Right atrium auricular region (tissue), 2 donors: ENCODE data around the gene GABRG3. TPM values are rescaled to one million over a fixed set of nuclear protein-coding genes. Genes with fewer than 3 reads are reported as not detected.

Experiments
- DNase-seq: peaks from one replicate; pipeline ENCODE4 v3.0.0-alpha.2; 2019; ENCODE audit warnings: low spot score
- H3K27ac ChIP-seq, 2 donors: fragments of 200-600 bp; sonication (generic); 1 replicate in 1 of 2; 2 replicates in 1 of 2; pipeline ENCODE4 v1.5.1; 2016 to 2019
- H3K27me3 ChIP-seq, 2 donors: fragments of 200-600 bp; sonication (generic); one replicate each; pipeline versions ENCODE4 v1.5.1 to v1.6.0; 2017 to 2019
- H3K36me3 ChIP-seq: fragments of 200-600 bp; sonication (generic); one replicate; pipeline ENCODE4 v1.5.1; 2016
- H3K4me1 ChIP-seq, 2 donors: fragments of 200-600 bp; sonication (generic); one replicate each; pipeline versions ENCODE4 v1.5.1 to v1.6.0; 2017 to 2019
- H3K4me3 ChIP-seq, 2 donors: fragments of 200-600 bp; sonication (generic); 1 replicate in 1 of 2; 2 replicates in 1 of 2; pipeline ENCODE4 v1.5.1; 2017 to 2019; ENCODE audit warnings: mild to moderate bottlenecking in 1 of 2, moderate library complexity in 1 of 2
- H3K9me3 ChIP-seq, 2 donors: fragments of 200-600 bp; sonication (generic); one replicate each; pipeline ENCODE4 v1.5.1; 2019
- CTCF ChIP-seq, 2 donors: fragments of 200-600 bp; sonication (generic); IDR thresholded peaks; one replicate each; pipeline ENCODE4 v1.5.1; 2019; ENCODE audit warnings: antibody characterized with exemption in 2 of 2
- total RNA-seq, 2 donors: library from RNA; depleted of rRNA; stranded (reverse); fragments of >200 nt; gene quantifications; one replicate each; pipeline ENCODE4 v1.1.0, GENCODE V29; 2016

GABRG3 gene
- total RNA-seq, 2 donors from 2014 or later: not detected

- no peak for DNase-seq
- Histone ChIP-seq H3K9me3 (no peaks in the 10 kb centered on the region), H3K4me1 (no peaks in the 10 kb centered on the region), H3K36me3 (no peaks in the 10 kb centered on the region), H3K4me3 (no peak overlapping the region), H3K27me3 (no peaks in the 10 kb centered on the region), H3K27ac (no peak overlapping the region)
- no peak for TF ChIP-seq CTCF (IDR thresholded peaks at IDR 0.05)
These were observed 381.2 kb downstream of the GABRG3 start for GRCh38 chr15:27352136-27352535.

GRCh38 chr15:27353856-27354255 is 382.9 kb downstream of the GABRG3 start:
- H3K9me3 ChIP-seq: no peaks in the 10 kb centered on the region
- H3K36me3 ChIP-seq: no peaks in the 10 kb centered on the region
- H3K27me3 ChIP-seq: no peaks in the 10 kb centered on the region
- no peak overlapping the region for H3K27ac ChIP-seq
- no peaks in the 10 kb centered on the region for H3K4me1 ChIP-seq
- H3K4me3 ChIP-seq: no peak overlapping the region
- DNase-seq: no peak
- TF ChIP-seq CTCF (IDR thresholded peaks at IDR 0.05): no peak

- Histone ChIP-seq H3K36me3 (no peaks in the 10 kb centered on the region), H3K9me3 (no peaks in the 10 kb centered on the region), H3K27me3 (no peaks in the 10 kb centered on the region), H3K27ac (no peak overlapping the region), H3K4me1 (no peaks in the 10 kb centered on the region), H3K4me3 (no peak overlapping the region)
- no peak for DNase-seq
- peak in 1 of 2 donors; percentile 75 for TF ChIP-seq CTCF (IDR thresholded peaks at IDR 0.05)
These were observed 387.9 kb downstream of the GABRG3 start for GRCh38 chr15:27358751-27359434.

- no peaks in the 10 kb centered on the region for H3K36me3 ChIP-seq
- H3K9me3 ChIP-seq: no peaks in the 10 kb centered on the region
- H3K27me3 ChIP-seq: no peaks in the 10 kb centered on the region
- no peak for DNase-seq
- no peak for TF ChIP-seq CTCF (IDR thresholded peaks at IDR 0.05)
- no peaks in the 10 kb centered on the region for H3K4me1 ChIP-seq
- no peak overlapping the region for H3K4me3 ChIP-seq
- no peak overlapping the region for H3K27ac ChIP-seq
These were observed 388.6 kb downstream of the GABRG3 start for GRCh38 chr15:27359586-27359985.

- H3K4me1 ChIP-seq: no peaks in the 10 kb centered on the region
- no peaks in the 10 kb centered on the region for H3K9me3 ChIP-seq
- no peaks in the 10 kb centered on the region for H3K27me3 ChIP-seq
- no peak overlapping the region for H3K4me3 ChIP-seq
- H3K36me3 ChIP-seq: no peaks in the 10 kb centered on the region
- no peak for DNase-seq
- no peak overlapping the region for H3K27ac ChIP-seq
- TF ChIP-seq CTCF (IDR thresholded peaks at IDR 0.05): no peak
These were observed 389.3 kb downstream of the GABRG3 start for GRCh38 chr15:27360316-27360715.

- Histone ChIP-seq H3K4me1 (no peaks in the 10 kb centered on the region), H3K4me3 (no peak overlapping the region), H3K27ac (no peak overlapping the region), H3K27me3 (no peaks in the 10 kb centered on the region), H3K9me3 (no peaks in the 10 kb centered on the region), H3K36me3 (no peaks in the 10 kb centered on the region)
- TF ChIP-seq CTCF (IDR thresholded peaks at IDR 0.05): no peak
- no peak for DNase-seq
These were observed 390.5 kb downstream of the GABRG3 start for GRCh38 chr15:27361438-27361837.
